GM06990 (cell line): ENCODE results near the gene LAG3.

ENCODE experiments used
- DNase-seq: peaks from one replicate; pipeline ENCODE4 v3.0.0-alpha.2; 2011; ENCODE audit not compliant: insufficient read length; ENCODE audit errors: extremely low read depth
- H3K27me3 ChIP-seq: replicated peaks from 2 replicates; pipeline ENCODE4 v1.6.0; 2011; ENCODE audit warnings: low read length; ENCODE audit not compliant: control insufficient read depth, insufficient read depth
- H3K36me3 ChIP-seq: 2 replicates; pipeline ENCODE4 v1.5.1; 2011; ENCODE audit warnings: low read length; ENCODE audit not compliant: control insufficient read depth, insufficient read depth
- H3K4me3 ChIP-seq: replicated peaks from 2 replicates; pipeline ENCODE4 v1.5.1; 2011; ENCODE audit warnings: low read depth, mild to moderate bottlenecking, control low read depth, low read length
- CTCF ChIP-seq: IDR thresholded peaks from 2 replicates; pipeline ENCODE4 v1.5.1; 2011; ENCODE audit warnings: low read length, control low read depth, mild to moderate bottlenecking, inconsistent platforms; ENCODE audit not compliant: insufficient read depth, poor library complexity, severe bottlenecking

The LAG3 gene

DNA sequence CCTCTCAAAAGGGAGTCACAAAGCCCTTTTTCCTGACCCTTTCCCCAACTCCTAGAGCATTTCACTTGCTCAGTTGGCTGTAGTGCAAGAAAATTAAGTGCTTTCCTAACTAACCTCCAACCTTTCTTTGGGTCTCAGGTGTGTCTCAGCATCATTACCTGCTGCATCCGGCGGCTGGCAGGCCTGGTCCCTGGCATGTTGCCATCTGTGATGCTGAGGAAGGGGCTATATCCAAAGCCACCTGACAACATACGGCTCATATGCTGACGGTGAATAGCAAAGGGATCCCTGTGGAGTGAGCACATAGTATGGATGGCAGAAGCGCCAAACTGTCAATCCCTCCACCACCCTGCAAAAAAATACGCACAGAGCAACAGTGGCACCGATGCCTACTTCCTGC lies 20.6 kb upstream of the LAG3 start:
- no peak for DNase-seq
- Histone ChIP-seq H3K27me3 (no peaks in the 10 kb centered on the region), H3K4me3 (peak overlapping the region; percentile 90), H3K36me3 (peaks cover 24% of the 10 kb centered on the region)
- no peak for TF ChIP-seq CTCF

DNA sequence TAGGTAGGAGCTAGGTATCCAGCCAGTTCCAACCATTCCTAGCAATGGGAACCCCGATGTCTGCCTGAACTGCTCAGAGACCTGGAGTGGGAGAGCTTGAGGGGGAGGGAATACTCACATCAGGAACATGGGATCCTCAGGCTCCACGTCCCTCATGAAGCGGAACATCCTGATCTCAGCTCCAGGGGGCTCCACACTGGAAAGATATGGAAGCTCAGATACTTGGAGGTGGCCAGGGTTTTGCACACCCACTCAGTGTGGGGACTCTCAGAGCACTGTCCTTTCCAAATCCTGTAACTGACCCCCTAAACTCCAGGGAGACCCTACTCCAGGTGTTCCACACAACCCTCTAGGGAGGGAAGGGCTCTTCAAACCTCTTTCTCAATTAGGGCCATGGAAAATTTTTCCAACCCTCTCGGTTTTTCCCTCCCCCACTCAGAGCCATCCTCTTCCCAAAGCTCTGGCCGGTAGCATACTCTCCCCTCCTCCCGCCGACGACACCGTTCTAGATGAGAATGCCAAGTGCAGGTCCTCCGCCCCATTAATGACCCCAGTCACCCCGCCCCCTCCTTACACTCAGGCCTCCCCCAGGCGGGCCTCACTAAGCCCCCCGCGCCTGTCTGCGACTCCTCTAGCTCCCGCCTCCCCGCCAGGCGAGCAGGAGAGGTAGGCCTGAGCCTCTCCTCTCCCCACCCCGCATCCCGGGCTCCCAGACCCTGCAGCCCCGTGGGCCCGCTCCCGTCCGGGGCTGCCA lies 20.0 kb upstream of the LAG3 start:
- no peak for DNase-seq
- TF ChIP-seq CTCF, result no peak
- H3K4me3 ChIP-seq, result peak overlapping the region; percentile 90
- no peaks in the 10 kb centered on the region for H3K27me3 ChIP-seq
- H3K36me3 ChIP-seq, result peaks cover 21% of the 10 kb centered on the region

GRCh38 chr12:6752921-6753771 lies 19.2 kb upstream of the LAG3 start, which contains the start of gene MLF2:
TSS of gene MLF2 (minus strand) at chr12:6753141. CDS start at chr12:6752334, 807 bp downstream.
- peak within 1 kb of the TSS; percentile 90 for H3K4me3 ChIP-seq
- H3K27me3 ChIP-seq, result no peaks in the 10 kb centered on the region
- DNase-seq, result peak; percentile 96
- peaks cover 21% of the 10 kb centered on the region for H3K36me3 ChIP-seq
- TF ChIP-seq CTCF, result no peak

GRCh38 chr12:6753772-6754356 lies 18.5 kb upstream of the LAG3 start:
- TF ChIP-seq CTCF, result peak; percentile 93
- peaks cover 17% of the 10 kb centered on the region for H3K36me3 ChIP-seq
- no peak for DNase-seq
- no peaks in the 10 kb centered on the region for H3K27me3 ChIP-seq
- no peak overlapping the region for H3K4me3 ChIP-seq

GRCh38 chr12:6754411-6754810 lies 17.9 kb upstream of the LAG3 start:
- no peak for DNase-seq
- H3K4me3 ChIP-seq, result no peak overlapping the region
- H3K27me3 ChIP-seq, result no peaks in the 10 kb centered on the region
- no peak for TF ChIP-seq CTCF
- peaks cover 13% of the 10 kb centered on the region for H3K36me3 ChIP-seq
